K562 (cell line): ENCODE data around the gene MEX3A. TPM values are rescaled to one million over a fixed set of nuclear protein-coding genes. Genes with fewer than 3 reads are reported as not detected.
A peak's percentile ranks its signal among the peaks of the same experiment; 100 is the strongest.

Experiments
- CGGBP1 ChIP-seq: fragments of 250-450 bp; sonication (Bioruptor Pico); IDR thresholded peaks from 2 replicates; pipeline ENCODE4 v1.9.0; 2021; ENCODE audit warnings: mild to moderate bottlenecking
- E2F5 ChIP-seq: sonication (generic); formaldehyde crosslinking; IDR thresholded peaks from 2 replicates; pipeline ENCODE4 v1.8.0; 2022; ENCODE audit warnings: mild to moderate bottlenecking, missing genetic modification reagents
- FOXA3 ChIP-seq, 2 experiments: fragments of 450-650 bp in 1 of 2; sonication (generic) in 1 of 2; formaldehyde crosslinking; IDR thresholded peaks in 1 of 2; conservative IDR thresholded peaks in 1 of 2; 2 replicates each; pipeline versions ENCODE4 v1.4.0 to v1.8.0; 2020 to 2022; ENCODE audit warnings: mild to moderate bottlenecking in 2 of 2, missing genetic modification reagents in 1 of 2
- HDGF ChIP-seq: fragments of 450-650 bp; IDR thresholded peaks from 2 replicates; pipeline ENCODE4 v1.6.1; 2016
- MGA ChIP-seq: fragments of 450-650 bp; IDR thresholded peaks from 2 replicates; pipeline ENCODE4 v1.6.1; 2016; ENCODE audit warnings: mild to moderate bottlenecking, moderate library complexity
- PRDM10 ChIP-seq: fragments of 450-650 bp; IDR thresholded peaks from 2 replicates; pipeline ENCODE4 v1.6.1; 2018; ENCODE audit not compliant: partially characterized antibody
- SNRNP70 ChIP-seq: fragments of 200-400 bp; formaldehyde crosslinking; optimal IDR thresholded peaks from 2 replicates; pipeline ENCODE3; 2017; ENCODE audit warnings: low read depth, low read length
- TEAD4 ChIP-seq, 2 experiments: sonication (generic) in 1 of 2; formaldehyde crosslinking in 1 of 2; IDR thresholded peaks; 2 replicates each; pipeline versions ENCODE4 v1.6.1 to v1.8.0; 2012 to 2022; ENCODE audit warnings: borderline replicate concordance in 1 of 2, inconsistent platforms in 1 of 2, low read length in 1 of 2, mild to moderate bottlenecking in 1 of 2, missing genetic modification reagents in 1 of 2
- XRCC3 ChIP-seq: fragments of 450-650 bp; IDR thresholded peaks from 2 replicates; pipeline ENCODE4 v1.6.1; 2017; ENCODE audit warnings: mild to moderate bottlenecking, moderate library complexity
- ZNF324 ChIP-seq: fragments of 250-450 bp; sonication (Bioruptor Pico); IDR thresholded peaks from 2 replicates; pipeline ENCODE4 v1.4.0; 2020; ENCODE audit warnings: mild to moderate bottlenecking
- polyA plus RNA-seq, 8 experiments: library from polyadenylated mRNA; depleted of rRNA in 4 of 8; stranded (reverse) in 5 of 8; unstranded in 3 of 8; fragments of >200 nt; fragmentation: Nextera tagmentation in 2 of 8; fragmentation: Illumina TruSeq in 1 of 8; extraction: Ambion mirVana in 2 of 8; extraction: Trizol in 1 of 8; gene quantifications; 2 replicates each; pipeline versions ENCODE4 v1.2.1 to v1.2.3, GENCODE V29; 2011 to 2014; ENCODE audit warnings: inconsistent platforms in 1 of 8, missing spikeins in 1 of 8
- total RNA-seq, 7 experiments: library from RNA; depleted of rRNA in 6 of 7; stranded (reverse); fragments of >200 nt in 6 of 7; fragmentation: Illumina TruSeq in 2 of 7; extraction: Trizol in 2 of 7; gene quantifications; 2 replicates each; pipeline versions ENCODE4 v1.2.1 to v1.2.3, GENCODE V29; 2011 to 2021; ENCODE audit warnings: low replicate concordance in 1 of 7

Gene MEX3A
- total and polyA plus RNA-seq, 9 of the 15 experiments (the other 6 are each of a cell fraction or from before 2014, with no cell fraction given), result 0.36 to 13.7 (median 5.2) TPM

- TF ChIP-seq MGA, result no peak
- TF ChIP-seq E2F5 (CRISPR knock-in tag), result no peak
- no peak for TF ChIP-seq FOXA3 (CRISPR knock-in tag; conservative IDR thresholded peaks at IDR 0.05 in 1 of 2, IDR thresholded peaks at IDR 0.05 in 1 of 2)
- no peak for TF ChIP-seq SNRNP70
- no peak for TF ChIP-seq CGGBP1
- no peak for TF ChIP-seq TEAD4 (IDR thresholded peaks at IDR 0.05; ENCODE audit: low read length)
- TF ChIP-seq TEAD4 (CRISPR knock-in tag; IDR thresholded peaks at IDR 0.05; ENCODE audit: borderline replicate concordance), result 0 out of 2 replicates have a peak, but pooled peaks have one; percentile 33
- TF ChIP-seq HDGF, result peak; percentile 46; the same call in 1 of the 2 replicates
- no peak for TF ChIP-seq XRCC3
- TF ChIP-seq ZNF324, result no peak
- peak; percentile 8 for TF ChIP-seq PRDM10
Measured at GRCh38 chr1:156104065-156104810, 22.0 kb upstream of the MEX3A start (continued).
